ENCODE measurements around the gene MRPL19.
"Not testable (repeated sequence)": the region's sequence is repeated elsewhere in the genome, so short reads cannot be mapped to it uniquely, and the experiment has no call there.

Gene MRPL19

DNA sequence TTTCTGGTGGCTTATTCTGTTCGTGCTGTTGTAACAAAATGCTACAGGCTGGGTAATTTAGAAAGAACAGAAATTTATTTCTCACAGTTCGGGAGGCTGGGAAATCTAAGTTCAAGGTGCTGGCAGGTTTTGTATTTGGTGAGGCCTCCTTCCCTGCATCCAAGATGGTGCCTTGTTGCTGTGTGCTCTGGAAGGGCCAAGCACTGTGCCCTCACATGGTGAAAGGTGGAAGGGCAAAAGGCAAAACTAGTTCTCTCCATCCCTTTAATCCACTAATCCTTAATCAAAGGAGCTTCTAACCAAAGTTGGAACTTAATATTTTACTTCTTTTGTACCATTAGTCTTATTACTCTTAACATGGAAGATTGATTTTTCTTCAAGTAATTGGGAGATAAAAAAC, 7.4 kb downstream of the MRPL19 start:
- H3K4me3 ChIP-seq (ENCODE audit: low read depth, low read length) = no peak overlapping the region
- DNase-seq (ENCODE audit: low read depth, low spot score) = no peak
- TF ChIP-seq, protein P1, sequence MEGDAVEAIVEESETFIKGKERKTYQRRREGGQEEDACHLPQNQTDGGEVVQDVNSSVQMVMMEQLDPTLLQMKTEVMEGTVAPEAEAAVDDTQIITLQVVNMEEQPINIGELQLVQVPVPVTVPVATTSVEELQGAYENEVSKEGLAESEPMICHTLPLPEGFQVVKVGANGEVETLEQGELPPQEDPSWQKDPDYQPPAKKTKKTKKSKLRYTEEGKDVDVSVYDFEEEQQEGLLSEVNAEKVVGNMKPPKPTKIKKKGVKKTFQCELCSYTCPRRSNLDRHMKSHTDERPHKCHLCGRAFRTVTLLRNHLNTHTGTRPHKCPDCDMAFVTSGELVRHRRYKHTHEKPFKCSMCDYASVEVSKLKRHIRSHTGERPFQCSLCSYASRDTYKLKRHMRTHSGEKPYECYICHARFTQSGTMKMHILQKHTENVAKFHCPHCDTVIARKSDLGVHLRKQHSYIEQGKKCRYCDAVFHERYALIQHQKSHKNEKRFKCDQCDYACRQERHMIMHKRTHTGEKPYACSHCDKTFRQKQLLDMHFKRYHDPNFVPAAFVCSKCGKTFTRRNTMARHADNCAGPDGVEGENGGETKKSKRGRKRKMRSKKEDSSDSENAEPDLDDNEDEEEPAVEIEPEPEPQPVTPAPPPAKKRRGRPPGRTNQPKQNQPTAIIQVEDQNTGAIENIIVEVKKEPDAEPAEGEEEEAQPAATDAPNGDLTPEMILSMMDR (IDR thresholded peaks at IDR 0.05; ENCODE audit: low read depth, low read length) = no peak
- in situ Hi-C loops (cut with HindIII; ENCODE audit: low sequenced_read_pairs) = no loop called here

DNA sequence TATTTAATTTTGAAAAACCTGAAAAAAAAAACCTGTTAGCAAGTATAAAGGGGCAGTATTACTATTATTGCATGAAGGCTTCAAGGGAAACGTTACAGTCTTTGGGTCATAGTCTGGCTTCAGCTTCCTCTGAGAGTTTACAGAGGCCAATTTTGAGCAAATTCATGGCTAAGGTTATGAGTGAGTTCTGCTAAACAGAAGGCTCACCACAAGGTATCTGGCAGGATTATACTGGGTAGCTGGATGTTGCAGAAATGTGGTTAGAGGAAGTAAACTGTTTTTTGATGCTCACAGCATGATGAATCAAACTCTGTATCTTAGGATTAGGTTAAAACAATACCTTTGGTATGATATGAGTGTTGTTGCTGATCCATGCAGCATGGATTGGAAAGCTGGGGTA, 9.3 kb downstream of the MRPL19 start:
- in situ Hi-C loops (cut with HindIII; ENCODE audit: low sequenced_read_pairs) = no loop called here
- H3K4me3 ChIP-seq (ENCODE audit: low read depth, low read length) = no peak overlapping the region
- TF ChIP-seq, protein P1 (IDR thresholded peaks at IDR 0.05; ENCODE audit: low read depth, low read length) = no peak
- DNase-seq (ENCODE audit: low read depth, low spot score) = no peak

DNA sequence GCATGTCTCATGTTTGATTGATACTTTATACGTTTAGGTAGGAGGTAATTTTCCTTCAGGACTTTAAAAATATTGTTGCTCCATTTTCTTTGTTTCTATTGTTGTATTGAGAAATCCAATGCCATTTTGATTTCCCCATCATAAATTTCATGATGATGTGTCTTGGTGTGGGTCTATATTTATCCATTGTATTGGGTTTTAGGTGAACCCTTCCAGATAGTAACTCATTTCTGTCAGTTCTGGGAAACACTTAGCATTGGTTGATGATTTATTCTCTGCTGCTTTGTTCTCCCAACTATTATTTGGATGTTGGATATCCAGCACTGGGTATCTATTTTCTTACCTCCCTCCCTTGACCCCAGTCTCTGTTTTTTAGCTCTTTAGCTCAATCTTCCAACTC, 10.0 kb downstream of the MRPL19 start:
- in situ Hi-C loops (cut with HindIII; ENCODE audit: low sequenced_read_pairs) = no loop called here
- TF ChIP-seq, protein P1 (IDR thresholded peaks at IDR 0.05; ENCODE audit: low read depth, low read length) = no peak

DNA sequence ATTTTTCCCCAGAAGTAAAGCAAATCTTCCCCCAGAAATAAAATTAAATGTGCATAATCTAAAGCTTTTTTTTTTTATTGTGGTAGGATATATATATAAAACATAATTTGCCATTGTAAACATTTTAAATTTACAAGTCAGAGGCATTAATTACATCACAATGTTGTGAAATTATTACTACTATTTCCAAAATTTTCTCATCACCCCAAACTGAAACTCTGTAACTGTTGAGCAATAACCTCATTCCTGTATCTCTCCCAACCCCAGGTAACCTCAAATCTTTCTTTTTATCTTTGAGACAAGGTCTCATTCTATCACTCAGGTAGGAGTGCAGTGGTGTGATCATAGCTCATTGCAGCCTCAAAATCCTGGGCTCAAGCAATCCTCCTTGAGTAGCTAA, 11.2 kb downstream of the MRPL19 start:
- DNase-seq (ENCODE audit: low read depth, low spot score) = no peak
- TF ChIP-seq, protein P1 (IDR thresholded peaks at IDR 0.05; ENCODE audit: low read depth, low read length) = no peak
- in situ Hi-C loops (cut with HindIII; ENCODE audit: low sequenced_read_pairs) = no loop called here
- H3K4me3 ChIP-seq (ENCODE audit: low read depth, low read length) = no peak overlapping the region

More for the DNA sequence above, 10.0 kb downstream of the MRPL19 start:
- no peak overlapping the region for H3K4me3 ChIP-seq (ENCODE audit: low read depth, low read length)
- no peak for DNase-seq (ENCODE audit: low read depth, low spot score)

DNA sequence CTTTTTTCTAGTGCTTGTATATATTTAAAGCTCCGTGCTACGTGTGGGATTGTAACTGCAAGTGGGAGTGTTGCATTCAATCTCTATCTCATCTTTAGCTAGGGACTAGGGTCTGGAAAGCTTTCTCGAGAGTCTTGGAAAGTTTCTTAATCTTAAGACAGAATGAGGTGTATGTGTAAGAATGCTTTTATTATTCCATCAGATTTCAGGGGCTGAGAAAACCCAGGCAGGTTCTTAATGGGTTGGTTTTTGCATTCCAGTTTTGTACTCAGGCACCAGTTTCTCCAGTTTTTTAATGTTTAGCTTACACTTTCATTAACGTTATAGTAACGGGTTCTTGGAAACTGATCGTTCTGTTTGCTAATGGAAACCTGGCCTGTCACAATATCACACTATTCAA, 20.3 kb downstream of the MRPL19 start:
- in situ Hi-C loops (cut with HindIII; ENCODE audit: low sequenced_read_pairs) = no loop called here
- no peak for DNase-seq (ENCODE audit: low read depth, low spot score)
- TF ChIP-seq, protein P1 (IDR thresholded peaks at IDR 0.05; ENCODE audit: low read depth, low read length) = no peak
- H3K4me3 ChIP-seq (ENCODE audit: low read depth, low read length) = no peak overlapping the region

DNA sequence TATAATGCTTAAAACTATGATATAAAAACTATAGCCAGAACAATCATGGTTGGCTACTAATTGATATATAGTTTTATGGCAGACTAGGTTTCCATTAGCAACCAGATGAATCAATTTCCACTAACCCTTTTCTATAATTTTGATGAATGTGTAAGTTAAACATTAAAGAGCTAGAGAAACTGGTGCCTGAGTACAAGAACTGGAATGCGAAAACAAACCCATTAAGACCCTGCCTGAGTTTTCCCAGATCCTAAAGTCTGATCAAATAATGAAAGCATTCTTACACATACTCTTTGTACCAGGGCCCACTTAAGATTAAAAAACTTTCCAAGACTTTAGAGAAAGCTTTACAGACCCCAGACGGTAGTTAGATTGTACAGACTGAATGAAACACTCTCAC, 21.3 kb downstream of the MRPL19 start:
- in situ Hi-C loops (cut with HindIII; ENCODE audit: low sequenced_read_pairs) = no loop called here
- H3K4me3 ChIP-seq (ENCODE audit: low read depth, low read length) = no peak overlapping the region
- TF ChIP-seq, protein P1 (IDR thresholded peaks at IDR 0.05; ENCODE audit: low read depth, low read length) = no peak
- DNase-seq (ENCODE audit: low read depth, low spot score) = peak; percentile 5

DNA sequence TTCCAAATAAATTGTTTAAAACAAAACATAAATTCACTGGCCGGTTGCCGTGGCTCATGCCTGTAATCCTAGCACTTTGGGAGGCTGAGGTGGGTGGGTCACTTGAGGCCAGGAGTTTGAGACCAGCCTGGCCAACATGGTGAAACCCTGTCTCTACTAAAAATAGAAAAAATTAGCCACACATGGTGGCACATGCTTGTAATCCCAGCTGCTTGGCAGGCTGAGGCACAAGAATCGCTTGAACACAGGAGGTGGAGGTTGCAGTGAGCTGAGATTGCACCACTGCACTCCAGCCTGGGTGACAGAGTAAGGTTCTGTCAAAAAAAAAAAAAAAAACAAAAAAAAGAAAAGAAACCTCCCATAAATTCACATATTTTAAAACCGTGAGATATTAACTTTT, 28.8 kb downstream of the MRPL19 start:
- in situ Hi-C loops (cut with HindIII; ENCODE audit: low sequenced_read_pairs); H3K4me3 ChIP-seq (ENCODE audit: low read depth, low read length); DNase-seq (ENCODE audit: low read depth, low spot score): not testable (repeated sequence)

All from astrocyte of the spinal cord (primary cell).